ENCODE measurements around the gene B3GNT3.

The B3GNT3 gene

GRCh38 chr19:17794731-17795494 lies at the start of gene B3GNT3:
Gene B3GNT3, plus strand, starts transcription at chr19:17795138. Its CDS starts 12,670 bp downstream, at chr19:17807808.
- DNase-seq, result no peak

DNA sequence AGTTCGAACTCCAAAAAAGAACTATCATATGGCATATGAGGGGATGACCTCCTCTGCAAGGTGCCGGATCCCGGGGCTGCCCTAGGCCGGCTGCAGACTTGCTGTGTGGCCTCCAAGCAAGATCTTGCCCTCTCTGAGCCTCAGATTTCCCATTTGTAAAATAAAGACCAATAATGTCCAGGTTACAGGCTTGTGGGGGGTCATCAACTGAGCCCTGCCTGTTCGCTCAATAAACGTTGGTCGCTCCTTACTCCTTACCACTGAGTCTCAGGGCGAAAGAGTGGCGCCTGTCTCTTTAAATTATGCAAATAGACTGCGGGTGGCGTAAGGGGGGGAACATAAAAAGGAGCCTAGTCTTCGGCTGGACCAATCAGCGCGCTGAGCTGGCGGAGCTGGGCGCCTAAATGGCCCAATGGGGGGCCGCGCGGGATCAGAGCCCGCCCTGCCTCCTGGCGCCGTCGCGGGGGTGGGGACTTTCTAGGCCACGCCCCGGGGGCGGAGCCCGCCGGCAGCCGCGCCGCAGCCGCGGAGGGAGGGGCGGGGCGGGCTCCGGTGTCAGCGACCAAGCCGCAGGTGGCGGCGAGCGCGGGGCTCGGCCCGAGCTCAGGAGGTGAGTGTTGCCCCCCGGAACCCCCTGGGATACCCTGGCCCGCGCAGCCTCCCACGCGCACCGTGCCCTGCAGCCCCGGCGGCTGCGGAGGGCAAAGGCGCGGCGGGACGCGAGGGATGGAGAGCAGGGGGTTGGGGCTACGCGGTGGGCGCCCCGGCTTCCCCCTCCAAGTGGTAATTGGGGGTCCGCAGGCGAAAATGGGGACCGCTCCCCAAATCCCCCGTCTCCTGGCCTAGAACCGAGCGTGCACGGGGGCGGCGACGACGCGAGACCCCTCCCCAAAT lies 47.5 kb upstream of the B3GNT3 start:
- DNase-seq, result peak; percentile 94

GRCh38 chr19:17748884-17749638 lies 45.9 kb upstream of the B3GNT3 start:
- no peak for DNase-seq

- peak; percentile 63 for DNase-seq
Observed at GRCh38 chr19:17749912-17750317, 45.0 kb upstream of the B3GNT3 start.

GRCh38 chr19:17751103-17751911 lies 43.6 kb upstream of the B3GNT3 start, which contains the start of gene FCHO1:
Gene FCHO1, plus strand, starts transcription at chr19:17751477. Its CDS starts 3,688 bp downstream, at chr19:17755165.
- peak; percentile 88 for DNase-seq

GRCh38 chr19:17751912-17752273 lies 43.0 kb upstream of the B3GNT3 start:
- DNase-seq, result no peak

- no peak for DNase-seq
Observed at GRCh38 chr19:17752865-17753639, 41.9 kb upstream of the B3GNT3 start.

DNA sequence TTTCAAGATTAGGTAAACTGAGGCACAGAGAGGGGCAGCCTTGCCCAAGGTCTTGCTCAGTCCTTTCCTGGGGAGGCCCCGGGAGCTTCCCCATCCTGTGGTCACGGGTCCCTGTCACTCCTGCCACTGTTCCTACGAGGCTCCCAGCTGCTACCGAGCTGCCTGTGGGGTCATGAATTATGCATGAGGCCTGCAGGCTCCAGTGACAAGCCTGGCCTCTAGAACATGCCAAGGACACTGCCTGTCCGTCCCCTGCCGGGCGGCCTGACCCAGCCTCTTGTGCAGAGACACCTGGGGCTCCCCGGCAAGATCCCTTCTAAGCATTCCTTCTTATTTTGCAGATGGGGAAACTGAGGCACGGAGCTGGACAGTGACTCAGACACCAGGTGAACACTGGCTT lies 41.0 kb upstream of the B3GNT3 start:
- DNase-seq, result no peak

- DNase-seq, result no peak
Observed at GRCh38 chr19:17754634-17755442, 40.1 kb upstream of the B3GNT3 start.

DNA sequence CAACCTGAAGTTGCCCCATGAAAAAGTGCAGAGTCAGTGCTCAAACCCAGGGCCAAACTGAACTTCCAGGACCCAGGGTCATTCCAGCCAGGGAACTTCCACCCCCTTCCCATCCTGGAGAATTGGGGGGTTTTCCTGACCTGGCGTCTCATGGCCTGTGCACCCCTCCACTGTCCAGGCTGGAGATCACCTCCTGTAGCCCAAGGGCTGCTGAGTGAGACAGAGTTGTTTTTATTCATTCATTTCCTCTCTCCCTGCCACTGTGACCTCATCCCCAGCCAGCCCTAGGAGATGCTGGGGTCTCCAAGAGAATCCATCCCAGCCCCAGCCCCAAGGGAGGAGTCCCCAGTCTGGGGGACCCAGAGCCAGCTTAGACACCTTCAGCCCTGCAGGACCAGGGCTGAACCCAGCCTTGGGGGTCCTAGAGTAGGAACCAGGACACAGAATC lies 39.5 kb upstream of the B3GNT3 start:
- DNase-seq, result no peak

- peak; percentile 65 for DNase-seq
Observed at GRCh38 chr19:17755977-17756670, 38.8 kb upstream of the B3GNT3 start.

- no peak for DNase-seq
Observed at GRCh38 chr19:17757125-17757524, 37.8 kb upstream of the B3GNT3 start.

GRCh38 chr19:17758515-17758914 lies 36.4 kb upstream of the B3GNT3 start:
- DNase-seq, result no peak

DNA sequence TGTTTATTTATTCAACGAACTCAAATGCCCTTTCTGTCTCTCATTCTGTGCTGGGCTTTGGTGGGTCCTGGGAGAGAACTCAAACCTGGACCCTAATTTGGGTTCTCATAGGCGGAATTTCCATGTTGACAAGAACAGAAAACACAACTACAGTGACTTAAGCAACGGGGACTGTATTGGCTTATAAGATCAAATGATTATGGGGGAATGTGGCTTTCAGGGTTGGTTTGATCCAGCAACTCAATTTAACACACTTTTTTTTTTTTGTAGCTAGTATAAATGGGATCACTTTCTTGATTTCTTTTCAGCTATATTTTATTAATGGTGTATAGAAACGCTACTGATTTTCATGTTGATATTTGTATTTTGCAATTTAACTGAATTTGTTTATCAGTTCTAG lies 33.8 kb upstream of the B3GNT3 start:
- DNase-seq, result no peak

- no peak for DNase-seq
Observed at GRCh38 chr19:17762505-17763229, 32.3 kb upstream of the B3GNT3 start.

DNA sequence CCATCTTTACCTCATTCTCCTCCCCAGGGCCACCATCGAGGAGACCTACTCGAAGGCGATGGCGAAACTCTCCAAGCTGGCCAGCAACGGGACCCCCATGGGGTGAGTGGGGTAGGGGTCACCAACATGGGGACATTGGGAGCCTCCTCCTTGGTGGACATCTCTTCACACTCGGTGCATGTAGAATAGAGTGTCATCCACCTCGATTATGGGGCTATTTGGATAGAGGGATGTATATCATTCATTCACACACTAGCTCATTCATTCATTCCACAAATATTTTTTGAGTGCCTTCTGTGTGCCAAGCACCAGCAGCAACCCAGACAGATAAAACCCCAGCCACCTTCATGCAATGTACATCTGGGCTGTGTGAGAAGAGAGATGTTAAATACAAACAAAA lies 30.6 kb upstream of the B3GNT3 start:
- DNase-seq, result no peak

DNA sequence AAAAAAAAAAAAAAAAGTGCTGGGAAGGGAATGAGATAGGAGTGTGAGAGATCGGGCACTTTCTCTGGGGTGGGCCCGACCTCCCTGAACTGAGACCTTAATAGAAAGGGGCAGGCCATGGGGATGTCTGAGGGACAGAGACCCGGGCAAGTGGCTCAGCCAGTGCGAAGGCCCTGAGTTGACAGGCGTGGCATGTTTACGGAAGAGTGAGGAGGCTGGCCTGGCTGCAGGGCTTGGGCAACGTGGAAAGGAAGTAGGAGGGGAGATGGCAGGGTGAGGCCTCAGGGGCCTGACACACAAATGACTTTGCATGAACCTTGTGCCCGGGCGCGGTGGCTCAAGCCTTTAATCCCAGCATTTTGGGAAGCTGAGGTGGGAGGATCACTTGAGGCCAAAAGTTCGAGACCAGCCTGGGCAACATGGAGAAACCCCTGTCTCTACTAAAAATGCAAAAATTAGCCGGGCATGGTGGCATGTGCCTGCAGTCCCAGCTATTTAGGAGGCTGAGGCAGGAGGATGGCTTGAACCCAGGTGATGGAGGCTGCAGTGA lies 29.8 kb upstream of the B3GNT3 start:
- DNase-seq, result no peak

GRCh38 chr19:17766543-17767131 lies 28.3 kb upstream of the B3GNT3 start:
- DNase-seq, result no peak
